HG03460 (cell line): ENCODE data around the gene LYSMD2.

ENCODE experiments used
- ATAC-seq: cut with Tn5 transposase; IDR thresholded peaks from one replicate; pipeline ENCODE4 v1.9.1; 2021; ENCODE audit not compliant: unreplicated experiment

The LYSMD2 gene

DNA sequence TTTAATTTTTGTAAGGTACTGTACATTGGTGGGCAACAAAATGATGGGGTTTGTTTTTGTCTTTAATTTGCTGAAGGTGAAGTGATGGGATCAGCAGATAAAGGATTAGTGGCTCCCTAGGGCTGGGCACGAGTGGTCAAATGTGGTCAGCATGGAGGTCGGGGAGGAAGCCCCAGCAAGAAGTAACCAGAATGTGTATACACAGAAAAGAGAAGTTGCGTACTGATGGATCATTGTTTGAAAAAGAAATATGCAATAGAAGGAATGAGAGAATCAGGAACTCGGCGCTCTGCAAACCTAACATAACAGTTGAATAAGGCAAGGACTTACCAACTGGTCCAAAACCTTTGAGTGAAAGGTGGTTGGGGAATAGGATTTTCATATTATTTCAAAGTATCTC is 15.4 kb upstream of the LYSMD2 start:
- ATAC-seq, result no peak

DNA sequence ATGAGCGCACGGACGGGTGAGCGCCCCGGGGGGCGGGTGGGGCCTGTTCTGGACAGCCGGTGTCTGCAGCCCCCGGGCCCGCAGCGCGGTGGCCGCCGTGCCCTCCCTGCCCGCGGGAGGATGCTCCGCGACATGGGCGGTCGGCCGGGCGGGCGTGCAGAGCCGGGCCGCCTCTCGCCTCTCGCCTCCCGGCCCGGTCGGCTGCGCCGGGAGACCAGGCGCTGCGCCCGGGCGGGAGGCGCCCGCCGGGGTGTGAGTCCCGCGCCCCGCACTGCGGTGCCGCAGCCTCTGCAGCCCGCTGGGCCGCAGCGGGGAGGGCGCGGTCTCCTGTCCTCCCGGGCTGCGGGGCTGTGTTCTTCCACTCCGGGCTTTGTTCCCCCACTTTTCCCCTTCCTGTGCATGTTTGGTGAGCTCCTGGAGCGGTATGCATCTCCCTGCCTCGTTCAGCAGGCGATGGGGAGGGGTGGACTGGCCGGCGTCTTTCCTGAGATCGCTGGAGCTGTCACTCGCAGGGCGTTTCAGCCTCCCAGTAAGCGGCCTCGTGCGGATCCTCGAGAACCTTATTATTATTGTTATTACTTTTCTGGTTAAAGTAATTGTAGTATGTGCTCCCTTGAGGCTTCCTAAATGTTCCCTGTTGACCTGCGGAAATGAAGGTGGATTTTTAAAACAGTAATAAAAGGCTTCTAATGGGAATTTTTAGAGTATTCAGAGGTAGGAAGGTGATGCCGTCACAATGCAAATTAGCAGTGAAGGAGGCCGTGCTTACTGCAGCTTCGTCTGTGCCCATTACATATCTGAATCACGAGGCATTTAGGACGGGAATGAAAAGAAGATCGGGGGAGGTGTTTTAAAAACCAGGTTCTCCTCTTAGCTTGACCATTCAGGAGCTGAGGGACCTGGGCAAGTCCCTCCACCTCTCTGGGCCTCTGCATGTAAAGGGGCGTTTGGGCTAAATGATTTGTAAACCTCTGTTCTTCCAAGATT is 14.5 kb upstream of the LYSMD2 start:
- ATAC-seq, result peak; percentile 44

DNA sequence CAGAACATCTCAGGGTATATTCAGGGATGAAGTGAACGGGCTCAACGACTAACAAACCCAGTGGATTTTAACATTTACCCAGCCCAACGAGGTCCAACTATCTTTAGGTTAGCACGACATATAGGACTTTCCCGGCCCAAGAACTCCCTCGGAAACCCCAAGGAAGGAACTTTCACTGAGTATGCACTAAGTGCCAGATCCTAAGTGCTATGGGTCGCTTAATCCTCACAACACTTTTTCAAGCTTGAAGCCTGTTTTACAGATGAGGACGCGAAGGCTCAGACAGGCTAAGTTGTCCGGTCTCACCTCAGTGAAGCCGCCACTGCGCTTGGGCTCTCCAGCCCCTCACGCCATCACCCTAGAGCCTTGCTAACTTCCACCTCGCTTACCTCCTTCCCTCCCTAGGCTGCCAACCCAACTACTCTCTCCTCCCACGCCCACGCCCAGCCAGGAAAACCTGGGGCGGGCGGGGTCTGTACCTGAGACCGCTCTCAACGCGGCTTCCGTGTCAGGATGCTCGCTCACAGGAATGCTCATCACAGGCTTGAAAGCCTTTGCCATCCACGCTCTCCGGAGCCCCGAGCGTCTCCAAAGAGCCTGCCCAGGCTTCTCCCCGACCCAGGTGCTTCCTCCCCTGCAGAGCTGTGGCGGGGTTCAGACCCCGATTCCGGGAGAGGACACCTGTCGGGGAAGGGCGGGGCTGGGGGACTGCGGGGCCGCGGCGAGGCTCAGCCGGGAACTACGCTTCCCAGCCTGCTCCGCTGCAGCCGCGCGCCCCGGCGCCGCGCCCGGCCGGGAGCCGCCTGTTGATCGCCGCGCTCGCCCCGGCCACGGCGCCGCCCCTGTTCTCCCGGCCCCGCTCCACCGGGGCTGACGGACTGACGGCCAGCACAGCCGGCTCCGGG is 13.6 kb upstream of the LYSMD2 start, which contains the start of gene TMOD2:
TMOD2 (plus strand) TSS at position 806 of the 905 bp plus-strand sequence. CDS start 14,845 bp downstream, outside the sequence.
- peak; percentile 62 for ATAC-seq

DNA sequence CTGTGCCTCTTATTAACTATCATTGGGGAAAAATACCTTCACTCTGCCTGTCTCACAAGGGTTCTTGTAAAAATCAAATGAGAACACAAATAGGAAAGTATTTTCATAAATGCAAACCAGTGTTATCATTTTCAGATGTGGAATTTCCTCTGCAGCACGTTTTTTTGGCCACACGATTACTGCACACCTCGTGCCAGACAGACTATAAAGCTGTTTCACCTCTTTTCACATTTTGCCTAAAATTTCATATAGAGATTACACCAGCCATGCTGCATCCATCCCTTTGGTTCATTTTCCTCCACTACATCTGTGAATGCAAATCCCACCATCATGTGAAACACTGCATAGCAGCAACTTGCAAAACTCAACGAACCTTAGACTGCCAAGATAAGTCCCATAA is 12.7 kb upstream of the LYSMD2 start:
- no peak for ATAC-seq

DNA sequence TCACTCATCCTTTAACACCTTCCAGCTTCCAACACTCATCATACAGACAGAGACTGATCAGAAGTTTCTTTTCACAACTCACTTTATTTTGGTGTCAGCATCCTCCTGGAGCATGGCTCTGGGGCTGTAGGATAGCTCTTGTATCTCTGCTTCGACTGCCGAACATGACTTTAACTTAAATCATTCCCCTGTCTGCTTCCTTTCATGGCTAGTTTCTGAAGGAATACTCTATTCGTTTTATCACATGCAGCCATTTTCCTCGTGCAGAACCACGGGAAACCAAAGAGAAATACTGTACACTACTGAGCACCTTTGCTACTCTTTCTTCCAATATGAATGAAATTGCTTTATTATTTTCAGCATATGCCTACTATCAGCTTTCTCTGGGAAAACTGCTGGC is 11.9 kb upstream of the LYSMD2 start:
- ATAC-seq, result no peak

DNA sequence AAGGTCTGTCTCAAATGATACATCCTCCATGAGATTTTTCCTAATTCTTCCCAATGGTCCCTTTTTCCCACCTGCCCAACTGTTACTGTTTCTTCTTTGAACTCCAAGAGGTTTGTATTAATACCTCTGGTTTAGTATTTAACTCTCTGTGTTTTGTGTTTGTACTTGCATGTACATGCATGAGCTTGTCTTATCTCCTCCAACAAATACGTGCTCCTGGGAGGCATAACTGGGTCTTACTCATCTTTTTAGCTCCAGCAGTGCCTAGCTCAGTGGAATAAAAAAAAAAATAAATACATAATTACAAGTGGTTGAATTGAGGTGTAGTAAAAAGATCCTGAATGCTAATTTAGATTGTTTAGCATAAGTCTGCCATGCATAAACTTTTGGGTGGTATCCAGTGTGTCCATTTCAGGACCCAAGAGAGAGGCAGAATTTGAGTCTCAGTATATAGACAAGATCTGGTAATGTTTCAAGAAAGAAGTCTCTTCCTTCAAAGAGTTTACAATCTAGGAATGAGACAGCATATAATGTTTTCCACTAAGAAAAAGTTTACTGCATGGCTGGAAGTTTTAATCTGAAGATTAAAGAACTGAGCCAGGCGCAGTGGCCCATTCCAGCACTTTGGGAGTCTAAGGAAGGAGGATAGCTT is 1.7 kb upstream of the LYSMD2 start:
- ATAC-seq, result no peak

DNA sequence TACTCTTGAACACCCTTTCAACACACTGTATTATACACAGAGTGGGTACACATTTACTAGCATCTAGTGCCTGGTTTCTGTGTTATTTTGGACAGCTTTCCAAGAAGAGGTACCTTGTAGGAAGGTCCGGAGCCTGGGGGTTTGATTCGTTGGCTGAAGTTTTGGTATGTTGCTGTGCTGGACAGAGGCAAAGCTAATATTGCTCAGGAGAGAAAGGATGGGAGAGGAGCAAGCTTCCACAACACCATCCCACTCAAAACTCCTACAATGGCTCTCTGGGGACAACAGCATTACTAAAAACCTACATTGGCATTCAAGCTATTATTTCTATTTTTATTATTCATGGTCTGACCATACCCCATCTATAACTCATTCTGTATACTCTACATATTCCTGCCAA is 1.1 kb upstream of the LYSMD2 start:
- ATAC-seq, result no peak

DNA sequence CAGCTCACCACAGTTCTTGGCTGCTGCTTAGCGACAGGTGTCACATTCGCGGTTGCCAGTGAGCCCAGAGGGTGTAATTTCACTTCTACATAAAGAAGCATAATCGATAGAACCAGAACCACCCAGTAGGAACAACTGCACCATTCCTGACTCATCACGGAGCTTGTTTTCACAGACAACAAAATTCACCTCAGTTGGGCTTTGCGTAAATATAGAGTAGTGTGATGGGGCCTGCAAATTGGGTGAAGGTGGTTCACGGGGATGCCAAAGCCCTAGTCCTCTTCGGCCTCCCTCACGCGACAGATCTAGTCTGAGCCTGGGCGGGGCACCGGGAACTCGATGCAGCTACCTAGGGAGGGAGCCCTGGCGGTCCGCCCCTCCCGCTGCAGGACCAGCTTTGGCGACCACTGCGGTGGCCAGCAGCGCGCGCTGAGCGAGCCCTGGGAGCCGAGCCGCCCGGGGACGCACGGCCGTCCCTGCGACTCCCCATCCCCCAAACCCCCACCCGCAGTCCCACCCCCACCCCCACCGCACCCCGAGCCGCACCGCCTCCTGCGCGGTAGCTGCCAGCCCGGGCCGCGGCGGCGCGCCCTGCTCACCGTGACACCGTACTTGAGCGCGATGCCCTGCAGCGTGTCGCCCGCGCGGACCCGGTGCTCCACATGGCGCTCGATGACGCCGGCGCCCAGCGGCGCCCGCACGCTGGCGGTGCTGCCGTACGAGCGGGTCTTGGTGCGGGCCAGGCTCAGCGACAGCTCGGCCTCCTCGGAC is 519 bp downstream of the LYSMD2 start:
- peak; percentile 23 for ATAC-seq

DNA sequence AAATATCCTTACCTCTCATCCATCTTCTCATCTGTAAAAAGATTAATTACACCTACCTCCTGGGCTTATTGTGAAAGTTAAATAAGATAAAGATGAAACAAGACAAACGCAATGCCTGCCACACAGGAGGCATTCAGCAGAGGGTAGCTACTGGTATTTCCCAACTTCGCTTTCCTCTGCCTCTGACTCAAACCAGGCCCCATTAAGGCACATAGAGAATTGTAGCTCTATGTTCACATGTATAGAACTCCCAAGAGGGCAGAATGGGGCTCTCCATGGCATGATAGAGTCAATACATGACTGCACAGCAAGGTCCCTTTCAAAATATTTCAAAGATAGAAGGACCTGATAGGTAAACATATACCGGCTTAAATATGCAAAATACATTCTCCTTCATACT is 1.4 kb downstream of the LYSMD2 start:
- peak; percentile 29 for ATAC-seq

DNA sequence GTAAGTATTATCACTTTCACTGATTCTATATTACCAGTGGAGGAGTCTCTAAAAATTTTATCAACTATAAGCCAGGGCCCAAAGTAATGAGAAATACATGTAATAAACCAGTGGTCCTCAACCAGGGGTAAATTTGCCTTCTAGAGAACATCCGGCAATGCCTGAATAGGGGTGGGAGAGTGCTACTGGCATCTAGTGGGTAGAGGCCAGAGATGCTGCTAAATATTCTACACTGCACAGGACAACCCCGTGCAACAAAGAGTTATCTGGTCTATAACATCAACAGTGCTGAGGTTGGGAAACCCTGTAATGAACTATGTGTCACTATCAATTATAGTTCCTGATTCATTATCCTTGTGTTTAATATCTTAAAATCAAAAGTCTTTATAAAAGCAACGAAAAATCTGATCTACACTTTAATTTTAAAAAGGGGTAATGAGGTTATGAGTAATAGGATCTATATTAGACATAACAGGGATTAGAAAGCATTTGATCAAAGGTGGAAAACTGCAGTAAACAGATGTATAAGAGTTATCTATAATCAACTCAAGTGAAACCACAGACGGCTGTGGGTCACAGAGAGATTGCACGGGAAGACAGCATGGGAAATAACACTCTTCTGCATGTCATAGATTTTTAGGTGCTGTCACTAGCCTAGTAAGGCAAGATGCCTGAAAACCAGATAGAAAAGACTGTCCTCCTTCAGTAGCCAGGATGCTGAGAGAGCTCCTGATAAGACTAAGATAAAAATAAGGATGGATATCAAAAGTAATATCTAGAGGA is 2.0 kb downstream of the LYSMD2 start:
- ATAC-seq, result no peak

DNA sequence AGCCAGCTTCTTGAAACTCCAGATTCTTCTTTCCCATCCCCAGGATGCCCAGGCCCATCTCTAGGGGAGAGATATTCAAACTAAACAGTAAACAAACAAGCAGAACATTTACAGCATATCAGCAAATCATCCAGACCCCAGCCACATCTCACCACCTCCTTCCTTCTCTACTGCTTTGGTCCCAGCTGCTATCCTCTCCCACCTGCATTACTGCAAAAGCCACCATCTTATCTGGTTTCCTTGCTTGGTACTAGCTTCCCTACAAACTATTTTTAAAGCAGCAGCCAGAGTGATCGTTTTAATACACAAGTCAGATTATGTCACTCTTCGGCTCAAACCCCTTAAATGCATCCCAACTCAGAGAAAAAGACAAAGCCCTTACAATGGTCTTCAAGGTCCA is 4.8 kb downstream of the LYSMD2 start:
- ATAC-seq, result no peak

DNA sequence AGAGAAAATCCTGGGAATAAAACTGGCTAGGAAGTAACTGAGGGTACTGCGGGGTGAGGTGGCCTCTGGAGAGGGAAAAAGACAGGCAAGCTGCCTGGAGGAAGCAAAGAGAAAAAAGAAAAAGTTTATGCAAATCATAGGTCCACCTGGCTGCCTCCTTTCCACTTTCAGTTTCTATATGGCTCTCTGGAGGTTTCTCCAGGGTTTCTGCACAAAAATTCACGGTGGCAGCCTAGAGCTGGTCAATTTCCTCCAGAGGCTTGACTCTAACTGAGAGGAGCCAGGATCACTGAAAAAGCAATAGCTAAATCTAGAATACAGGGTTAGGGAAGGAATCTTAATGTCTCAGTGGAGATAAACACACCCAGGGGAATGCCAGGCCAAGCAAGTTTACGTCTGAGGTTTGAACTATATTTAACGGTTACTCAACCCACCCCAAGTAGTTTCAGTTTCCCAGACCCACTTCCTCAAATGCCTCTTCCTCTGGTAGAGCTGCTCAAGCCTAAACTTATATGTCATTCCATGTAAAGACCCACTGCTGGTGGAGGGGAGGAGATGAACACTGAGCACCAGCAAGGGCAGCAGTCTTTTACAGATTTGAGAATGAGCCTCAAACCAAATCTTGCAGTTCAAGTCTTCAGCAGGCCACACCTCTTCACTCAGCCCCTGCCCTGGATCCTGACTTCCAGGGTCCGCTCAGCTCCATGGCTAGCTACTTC is 5.7 kb downstream of the LYSMD2 start:
- ATAC-seq, result peak; percentile 58

DNA sequence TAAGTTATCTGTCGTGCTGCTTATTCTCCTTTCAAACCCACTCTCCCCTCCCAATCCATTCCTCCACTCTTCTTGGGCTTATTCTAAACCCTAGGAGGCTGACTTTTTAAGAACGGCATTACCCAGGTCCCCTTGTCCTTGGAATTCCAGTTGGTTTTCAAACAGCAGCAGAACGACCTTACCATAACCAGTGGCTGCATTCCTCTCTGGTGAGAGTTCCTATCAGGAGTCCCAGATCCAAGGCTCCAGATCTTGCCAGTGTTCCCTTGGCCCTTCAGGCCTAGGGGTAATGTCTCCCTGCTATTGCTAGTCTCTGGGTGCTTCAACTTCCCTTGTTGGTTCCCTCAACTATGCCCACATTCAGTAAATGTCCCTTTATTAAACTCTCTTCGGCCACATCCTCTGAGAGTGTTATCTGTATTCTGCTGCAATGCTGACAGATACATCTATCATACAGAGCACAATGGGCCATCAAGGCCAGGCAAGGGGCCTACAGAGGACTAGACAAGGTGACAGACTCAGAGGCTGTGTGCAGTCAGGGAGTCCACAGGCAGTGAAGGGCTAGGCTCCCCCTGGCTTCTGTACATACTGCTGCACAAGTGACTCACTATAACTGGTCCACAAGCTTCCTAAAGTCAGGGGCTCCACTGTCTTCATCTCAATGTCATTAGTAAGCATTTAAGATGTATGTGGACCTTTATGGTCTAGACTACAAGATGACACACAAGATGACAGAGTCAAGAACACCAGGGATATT is 10.1 kb downstream of the LYSMD2 start:
- ATAC-seq, result peak; percentile 29

DNA sequence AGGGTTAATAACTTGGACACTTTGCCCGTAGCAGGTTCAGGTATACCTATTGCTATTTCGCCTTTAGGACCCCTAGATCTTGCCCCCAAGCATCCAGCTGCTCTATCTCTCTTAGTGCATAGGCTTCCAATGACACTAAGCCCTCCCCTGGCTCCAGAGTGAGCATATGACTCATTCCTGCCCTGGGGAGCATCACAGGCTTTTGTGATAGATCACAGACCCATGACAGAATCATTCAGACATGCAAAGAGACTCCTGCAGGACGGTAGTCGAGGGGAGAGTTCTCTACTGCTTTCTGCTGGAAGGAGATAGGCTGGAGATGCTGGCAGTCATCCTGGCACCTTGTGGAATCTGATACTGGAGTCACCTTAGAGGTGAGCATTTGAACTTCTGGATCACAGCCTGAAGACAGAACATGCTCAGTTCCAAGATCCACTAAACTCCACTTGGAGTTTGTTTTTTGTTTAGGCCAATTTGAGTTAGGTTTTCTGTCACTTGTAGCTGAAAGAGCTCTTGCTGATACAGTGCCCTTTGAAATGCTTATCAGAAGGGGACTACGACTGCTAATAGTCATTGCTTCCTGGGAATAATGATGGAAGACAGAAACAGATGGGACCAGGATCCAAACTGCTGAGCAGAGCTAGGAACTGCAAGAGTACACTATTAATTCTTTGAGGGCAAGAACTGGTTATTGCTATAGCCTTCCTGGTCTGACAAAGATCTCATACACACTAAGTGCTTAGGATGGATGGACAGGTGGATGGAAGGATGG is 11.0 kb downstream of the LYSMD2 start:
- ATAC-seq, result peak; percentile 77

DNA sequence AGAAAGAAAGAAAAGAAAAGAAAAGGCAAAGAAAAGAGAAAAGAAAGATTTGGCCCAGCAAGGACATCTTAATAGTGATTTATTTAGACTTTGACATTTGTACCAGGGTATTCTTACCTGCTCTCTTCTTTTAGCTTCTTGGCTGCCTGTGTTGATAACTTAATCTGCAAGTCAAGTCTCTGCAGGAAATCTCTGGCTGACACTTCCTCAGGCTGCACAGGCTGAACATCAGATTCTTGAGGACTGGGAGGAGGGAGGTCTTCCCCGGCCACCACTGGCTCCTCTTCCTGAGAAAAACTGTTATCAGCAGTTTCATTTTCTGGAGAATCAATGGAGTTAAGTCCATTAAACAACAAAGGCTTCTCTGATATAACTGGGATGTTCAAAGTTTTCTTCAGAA is 12.8 kb downstream of the LYSMD2 start:
- ATAC-seq, result no peak

DNA sequence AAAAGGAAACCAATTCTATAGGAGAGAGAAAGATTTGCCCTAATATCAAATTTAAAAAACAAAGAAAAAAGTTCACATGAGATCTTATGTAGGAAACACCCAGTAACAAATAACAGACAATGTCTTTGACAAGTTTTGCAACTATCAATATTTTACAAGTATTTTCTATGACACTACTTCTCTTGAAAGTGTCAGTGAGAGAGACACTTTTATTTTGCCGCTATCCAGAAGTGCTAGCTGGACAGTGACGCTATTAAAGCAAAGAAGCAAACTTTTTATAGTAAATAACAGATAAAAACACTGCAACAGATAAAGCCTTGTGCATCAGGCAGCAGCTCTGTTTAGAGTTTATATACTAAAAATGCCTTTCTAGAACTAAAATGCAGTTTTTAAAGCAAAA is 13.3 kb downstream of the LYSMD2 start:
- no peak for ATAC-seq

DNA sequence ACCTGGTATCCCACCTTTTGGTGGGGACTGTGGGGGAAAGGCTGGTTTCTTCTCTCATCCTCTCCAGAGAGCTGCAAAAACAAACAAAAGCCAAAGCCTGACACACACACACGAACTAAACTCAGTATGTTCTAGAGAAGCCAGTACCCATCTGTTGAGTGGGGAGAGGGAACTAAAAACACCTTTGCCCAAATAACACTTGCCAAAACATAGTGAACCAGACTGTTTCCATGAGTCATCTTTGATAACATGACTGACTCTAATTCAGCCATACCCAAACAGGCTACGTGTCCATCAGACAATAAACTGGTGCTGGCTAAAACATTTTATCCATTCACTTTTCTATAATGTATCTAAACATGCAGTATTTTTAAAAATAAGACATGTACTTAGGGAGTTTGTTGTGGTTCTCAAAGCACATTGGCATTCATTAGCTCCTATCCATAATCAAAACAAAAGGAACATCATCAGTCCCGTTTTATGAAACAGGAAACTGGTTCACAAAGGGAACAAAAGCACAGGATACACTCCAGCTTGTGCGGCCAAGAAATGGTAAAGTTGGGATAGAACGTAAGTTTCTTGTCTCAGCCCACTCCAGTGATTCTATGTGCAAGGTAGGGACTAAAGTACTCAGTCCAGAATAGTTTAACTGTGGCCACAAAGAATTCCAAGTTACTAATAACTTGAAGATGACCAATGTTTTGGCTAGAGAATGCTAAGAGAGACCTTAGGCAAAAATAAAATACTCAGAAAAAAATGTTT is 16.1 kb downstream of the LYSMD2 start:
- ATAC-seq, result no peak
